ENCODE results near the gene SPACA5. TPM values are rescaled to one million over a fixed set of nuclear protein-coding genes. Genes with fewer than 3 reads are reported as not detected.

SPACA5 gene
- total and polyA plus RNA-seq, 8 donors: 0.38 TPM; not detected in 7

- intact Hi-C loops (cut with DNase I; ENCODE audit: low total_unique reads): no loop called here
- H3K4me1 ChIP-seq: no peaks in the 10 kb centered on the region
- DNase-seq: no peak
- H3K9me3 ChIP-seq: no peaks in the 10 kb centered on the region
- H3K36me3 ChIP-seq: no peaks in the 10 kb centered on the region
- H3K27me3 ChIP-seq: no peaks in the 10 kb centered on the region
- H3K27ac ChIP-seq: peak overlapping the region in 1 of 5 donors; percentile 39
- H3K4me3 ChIP-seq: no peak overlapping the region
- no peak for TF ChIP-seq EP300 (IDR thresholded peaks at IDR 0.05)
- no peak for TF ChIP-seq POLR2A (IDR thresholded peaks at IDR 0.05)
- TF ChIP-seq POLR2AphosphoS5 (IDR thresholded peaks at IDR 0.05): no peak
- WGBS, 5 donors: 62 to 79% (median 69%) methylated on average over 4 to 5 of the region's 5 CpGs
Measured at GRCh38 chrX:48046846-48047245, 40.1 kb downstream of the SPACA5 start.

- Histone ChIP-seq H3K27me3 (no peaks in the 10 kb centered on the region), H3K9me3 (peaks cover 0 to 65% (median 28%) of the 10 kb centered on the region in 4 donors), H3K36me3 (peaks cover 0 to 55% (median 47%) of the 10 kb centered on the region in 4 donors), H3K4me3 (no peak overlapping the region), H3K27ac (no peak overlapping the region), H3K4me1 (no peaks in the 10 kb centered on the region)
- no peak for DNase-seq
- intact Hi-C loops (cut with DNase I; ENCODE audit: low total_unique reads): no loop called here
- no peak for TF ChIP-seq EP300 (IDR thresholded peaks at IDR 0.05)
- no peak for TF ChIP-seq CTCF (IDR thresholded peaks at IDR 0.05)
- TF ChIP-seq POLR2AphosphoS5 (IDR thresholded peaks at IDR 0.05): no peak
- no peak for TF ChIP-seq POLR2A (IDR thresholded peaks at IDR 0.05)
- WGBS, 5 donors: 65 to 100% (median 92%) methylated on average over 2 of the region's 2 CpGs
Measured at GRCh38 chrX:48058621-48059295, 52.0 kb downstream of the SPACA5 start.

GRCh38 chrX:48059296-48059639 lies 52.5 kb downstream of the SPACA5 start:
- H3K9me3 ChIP-seq: peaks cover 0 to 65% (median 28%) of the 10 kb centered on the region in 4 donors
- TF ChIP-seq POLR2A (IDR thresholded peaks at IDR 0.05): no peak
- TF ChIP-seq CTCF (IDR thresholded peaks at IDR 0.05): no peak
- no peak for TF ChIP-seq EP300 (IDR thresholded peaks at IDR 0.05)
- TF ChIP-seq POLR2AphosphoS5 (IDR thresholded peaks at IDR 0.05): no peak
- intact Hi-C loops (cut with DNase I; ENCODE audit: low total_unique reads): no loop called here
- H3K36me3 ChIP-seq: peaks cover 0 to 59% (median 49%) of the 10 kb centered on the region in 4 donors
- H3K4me3 ChIP-seq: no peak overlapping the region
- no peak for DNase-seq
- H3K27ac ChIP-seq: no peak overlapping the region
- WGBS, 5 donors: 76 to 100% (median 85%) methylated on average over 1 of the region's 1 CpG
- H3K27me3 ChIP-seq: no peaks in the 10 kb centered on the region
- no peaks in the 10 kb centered on the region for H3K4me1 ChIP-seq

Other genes starting within 250 kb of the SPACA5 start
- 10 to 100 TPM in 1 of 5 donors, 1 to 10 TPM in 4; 2.0 to 10.5 (median 4.0) TPM for gene ZNF81, start 170.1 kb upstream of the SPACA5 start, total RNA-seq
- 1 to 10 TPM in 1 of 3 donors, under 1 TPM in 2; 0.46 to 1.3 (median 0.56) TPM for gene ZNF81, start 170.1 kb upstream of the SPACA5 start, polyA plus RNA-seq
- 10 to 100 TPM in 2 of 5 donors, 1 to 10 TPM in 3; 1.7 to 23.3 (median 5.7) TPM for gene ZNF182, start 3.0 kb upstream of the SPACA5 start, total RNA-seq
- gene ZNF182, start 3.0 kb upstream of the SPACA5 start, polyA plus RNA-seq: 1 to 10 TPM; 1.7 to 3.5 (median 2.0) TPM
- 10 to 100 TPM in 2 of 5 donors, 1 to 10 TPM in 3; 1.6 to 13.3 (median 6.1) TPM for gene ZNF630, start 64.7 kb downstream of the SPACA5 start, total RNA-seq
- gene ZNF630, start 64.7 kb downstream of the SPACA5 start, polyA plus RNA-seq: 1 to 10 TPM; 1.8 to 2.6 (median 1.8) TPM
- not detected for gene SPACA5B, start 123.6 kb downstream of the SPACA5 start, total RNA-seq
- not detected for gene SPACA5B, start 123.6 kb downstream of the SPACA5 start, polyA plus RNA-seq
- gene SSX5, start 189.8 kb downstream of the SPACA5 start, total RNA-seq: not detected
- gene SSX5, start 189.8 kb downstream of the SPACA5 start, polyA plus RNA-seq: not detected
- gene SSX1, start 248.4 kb downstream of the SPACA5 start, total RNA-seq: not detected
- not detected for gene SSX1, start 248.4 kb downstream of the SPACA5 start, polyA plus RNA-seq